ENCODE results near the gene F2. TPM values are rescaled to one million over a fixed set of nuclear protein-coding genes. Genes with fewer than 3 reads are reported as not detected.
"Not testable (repeated sequence)": the region's sequence is repeated elsewhere in the genome, so short reads cannot be mapped to it uniquely, and the experiment has no call there.

The F2 gene
- not detected for total RNA-seq
- long read RNA-seq = 0 reads

DNA sequence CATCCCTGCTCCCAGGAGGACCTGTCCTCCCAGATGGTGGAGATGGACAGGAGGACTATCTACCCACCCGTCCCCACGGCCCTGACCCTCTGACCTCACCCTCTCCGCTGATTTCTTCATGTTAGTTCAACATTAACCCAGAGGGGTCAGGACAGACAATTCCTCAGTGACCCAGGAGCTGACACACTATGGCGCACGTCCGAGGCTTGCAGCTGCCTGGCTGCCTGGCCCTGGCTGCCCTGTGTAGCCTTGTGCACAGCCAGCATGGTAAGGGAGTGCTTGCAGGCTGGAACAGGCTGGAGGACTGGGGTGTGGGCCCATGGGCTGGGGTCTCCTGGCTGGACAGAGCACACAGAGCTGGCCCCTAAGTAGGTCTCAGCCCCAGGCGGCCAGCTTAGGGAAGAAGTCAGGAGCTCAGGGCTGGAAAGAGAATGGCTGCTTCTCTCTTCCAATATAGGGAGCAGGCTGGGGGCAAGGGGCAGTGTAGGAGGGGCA lies at the start of gene F2:
Gene F2, plus strand, starts transcription at position 166 of the 495 bp plus-strand sequence. Its CDS starts 23 bp downstream, at position 189.
- intact Hi-C loops (cut with DNase I) = no loop called here
- no peak for DNase-seq (ENCODE audit: low spot score)

- intact Hi-C loops (cut with DNase I) = no loop called here
- peak; percentile 71 for DNase-seq (ENCODE audit: low spot score)
Observed at GRCh38 chr11:46669711-46670139, 49.3 kb upstream of the F2 start.

DNA sequence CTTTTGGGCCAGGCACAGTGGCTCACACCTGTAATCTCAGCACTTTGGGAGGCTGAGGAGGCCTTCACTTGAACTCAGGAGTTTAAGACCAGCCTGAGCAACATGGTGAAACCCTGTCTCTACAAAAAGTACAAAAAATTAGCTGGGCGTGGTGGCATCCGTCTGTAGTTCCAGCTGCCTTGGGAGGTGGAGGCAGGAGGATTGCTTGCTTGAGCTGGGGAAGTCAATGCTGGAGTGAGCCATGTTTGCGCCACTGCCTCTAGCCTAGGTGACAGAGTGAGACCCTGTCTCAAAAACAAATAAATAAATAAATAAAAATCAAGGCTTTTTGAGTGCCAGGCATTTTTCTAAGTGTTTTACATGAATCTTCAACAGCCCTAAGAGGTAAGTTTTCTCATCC lies 48.5 kb upstream of the F2 start:
- intact Hi-C loops (cut with DNase I) = not testable (repeated sequence)
- DNase-seq (ENCODE audit: low spot score) = peak; percentile 12

GRCh38 chr11:46671958-46672315 lies 47.1 kb upstream of the F2 start:
- intact Hi-C loops (cut with DNase I) = no loop called here
- peak; percentile 20 for DNase-seq (ENCODE audit: low spot score)

GRCh38 chr11:46672381-46672839 lies 46.6 kb upstream of the F2 start:
- DNase-seq (ENCODE audit: low spot score) = no peak
- intact Hi-C loops (cut with DNase I) = no loop called here

- intact Hi-C loops (cut with DNase I) = no loop called here
- peak; percentile 62 for DNase-seq (ENCODE audit: low spot score)
Observed at GRCh38 chr11:46673713-46674462, 45.1 kb upstream of the F2 start.

- intact Hi-C loops (cut with DNase I) = no loop called here
- DNase-seq (ENCODE audit: low spot score) = peak; percentile 17
Observed at GRCh38 chr11:46674463-46675287, 44.3 kb upstream of the F2 start.

- intact Hi-C loops (cut with DNase I) = no loop called here
Observed at GRCh38 chr11:46675288-46675851, 43.6 kb upstream of the F2 start.

GRCh38 chr11:46675949-46676348 lies 43.1 kb upstream of the F2 start:
- DNase-seq (ENCODE audit: low spot score) = no peak
- intact Hi-C loops (cut with DNase I) = no loop called here

More at GRCh38 chr11:46675288-46675851, 43.6 kb upstream of the F2 start:
- no peak for DNase-seq (ENCODE audit: low spot score)

DNA sequence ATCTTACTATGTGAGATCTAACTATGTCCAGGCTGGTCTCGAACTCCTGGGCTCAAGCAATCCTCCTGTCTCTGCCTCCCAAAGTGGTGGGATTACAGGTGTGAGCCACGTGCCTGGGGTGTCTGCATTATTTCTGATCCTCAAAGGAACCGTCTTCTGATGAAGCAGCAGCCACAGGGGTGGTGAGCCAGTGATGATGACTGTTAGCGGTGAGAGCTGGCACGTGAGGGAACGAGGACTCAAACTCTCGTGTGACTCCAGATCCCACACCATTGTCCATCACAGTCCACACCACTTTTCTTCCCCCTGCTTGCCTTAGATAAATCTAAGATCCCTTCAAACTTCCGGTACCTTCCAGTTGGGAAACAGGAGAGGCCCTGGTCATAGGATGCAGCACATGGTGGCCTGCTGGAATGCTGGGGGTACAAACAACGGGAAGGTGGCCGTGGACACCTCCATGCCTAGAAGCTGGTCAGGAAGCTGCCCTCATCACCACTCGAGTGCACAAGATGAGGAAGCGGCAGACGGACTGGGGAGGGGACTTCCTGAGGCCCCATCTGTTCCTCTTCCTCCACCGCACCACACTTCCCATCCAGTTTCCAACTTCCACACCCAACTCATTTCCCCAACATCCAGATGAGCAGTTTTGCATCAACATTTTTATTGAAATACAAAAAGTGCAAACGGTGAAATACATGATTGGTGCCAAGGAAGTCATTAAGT lies 42.4 kb upstream of the F2 start:
- peak; percentile 90 for DNase-seq (ENCODE audit: low spot score)
- intact Hi-C loops (cut with DNase I) = no loop called here

DNA sequence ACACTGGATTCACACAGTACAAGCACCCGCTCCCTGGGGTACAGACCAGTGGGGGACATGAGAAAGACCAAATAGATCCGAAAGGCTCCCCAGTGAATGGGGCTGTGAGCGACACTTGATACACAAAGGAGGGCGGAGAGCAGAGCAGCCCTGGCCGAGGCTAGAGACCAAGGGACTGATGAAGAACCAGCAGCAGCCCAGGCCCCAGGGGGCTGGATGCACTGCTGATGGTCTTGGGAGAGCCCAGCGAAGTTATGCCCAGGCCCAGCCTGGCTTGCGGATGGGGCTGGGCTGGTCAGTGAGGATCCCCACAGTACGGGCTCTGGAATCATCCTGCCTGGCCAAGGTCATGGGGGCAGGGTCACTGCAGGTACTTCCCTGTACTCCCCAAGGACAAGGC lies 41.8 kb upstream of the F2 start:
- intact Hi-C loops (cut with DNase I) = no loop called here
- DNase-seq (ENCODE audit: low spot score) = no peak

GRCh38 chr11:46677991-46678740 lies 40.8 kb upstream of the F2 start:
- DNase-seq (ENCODE audit: low spot score) = no peak
- intact Hi-C loops (cut with DNase I) = no loop called here

DNA sequence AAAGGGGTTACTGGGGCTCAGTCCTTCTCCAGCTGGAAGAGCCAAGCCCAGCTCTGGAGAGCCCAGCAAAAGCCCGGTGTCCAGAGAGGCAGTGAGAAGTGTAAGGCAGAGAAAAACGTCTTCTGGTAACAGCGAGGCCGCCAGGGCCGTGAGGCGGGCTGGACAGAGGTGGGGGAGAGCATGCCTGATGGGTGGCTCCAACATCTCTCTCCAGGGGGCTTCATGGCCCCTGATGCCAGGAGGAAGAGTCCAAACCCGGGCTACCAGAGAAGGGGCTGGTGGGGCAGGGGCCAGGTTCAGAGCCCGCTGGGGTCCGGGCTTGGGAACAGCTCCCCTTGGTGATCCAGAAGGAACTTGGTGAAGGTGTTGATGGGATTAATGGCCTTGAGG lies 40.3 kb upstream of the F2 start:
- no peak for DNase-seq (ENCODE audit: low spot score)
- intact Hi-C loops (cut with DNase I) = no loop called here

DNA sequence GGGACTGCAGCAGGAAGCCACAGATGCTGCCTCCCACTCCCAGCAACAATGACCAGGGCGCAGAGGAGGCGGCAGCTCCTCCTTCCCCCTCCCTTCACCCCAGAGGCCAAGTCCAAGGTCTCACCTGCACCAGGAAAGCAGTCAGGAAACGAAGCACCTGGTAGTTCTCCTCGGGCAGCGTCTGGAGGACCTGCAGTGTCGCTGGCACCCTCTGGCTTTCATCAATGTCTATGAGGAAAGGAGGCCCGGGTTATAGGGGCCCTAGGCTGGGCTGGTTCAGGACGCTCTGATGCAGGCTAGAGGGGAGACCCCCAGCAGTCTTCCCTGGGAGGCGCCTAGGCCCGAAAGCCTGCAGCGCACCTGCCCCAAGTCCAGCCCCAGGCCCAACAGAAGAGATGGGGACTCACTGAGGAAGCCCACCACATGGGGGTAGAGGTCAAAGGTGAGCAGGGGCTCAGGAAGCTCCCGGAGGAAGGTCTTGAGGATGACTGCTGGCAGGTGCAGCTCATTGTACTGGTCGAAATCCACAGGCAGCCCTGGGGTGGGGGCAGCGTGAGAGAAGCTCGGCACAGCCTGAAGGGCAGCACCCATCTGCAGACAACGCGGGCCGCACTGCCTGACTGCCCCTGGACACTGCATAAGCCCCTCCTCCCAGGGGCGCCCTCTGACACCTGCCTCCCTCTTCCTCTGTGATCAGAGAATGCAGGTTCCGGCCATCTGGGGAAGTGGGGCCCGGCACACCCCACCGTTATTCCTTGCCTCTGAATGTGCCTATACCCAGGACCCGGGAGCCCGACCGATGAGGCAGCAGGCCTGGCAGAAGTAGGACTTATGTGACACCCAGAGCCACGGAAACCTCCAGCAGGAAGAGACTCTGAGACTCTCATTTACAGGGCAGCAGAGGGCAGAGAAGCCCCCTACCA lies 39.5 kb upstream of the F2 start:
- DNase-seq (ENCODE audit: low spot score) = no peak
- intact Hi-C loops (cut with DNase I) = no loop called here

GRCh38 chr11:46680164-46680760 lies 38.8 kb upstream of the F2 start:
- intact Hi-C loops (cut with DNase I) = no loop called here
- DNase-seq (ENCODE audit: low spot score) = no peak

- DNase-seq (ENCODE audit: low spot score) = no peak
- intact Hi-C loops (cut with DNase I) = no loop called here
Observed at GRCh38 chr11:46680815-46681214, 38.2 kb upstream of the F2 start.

DNA sequence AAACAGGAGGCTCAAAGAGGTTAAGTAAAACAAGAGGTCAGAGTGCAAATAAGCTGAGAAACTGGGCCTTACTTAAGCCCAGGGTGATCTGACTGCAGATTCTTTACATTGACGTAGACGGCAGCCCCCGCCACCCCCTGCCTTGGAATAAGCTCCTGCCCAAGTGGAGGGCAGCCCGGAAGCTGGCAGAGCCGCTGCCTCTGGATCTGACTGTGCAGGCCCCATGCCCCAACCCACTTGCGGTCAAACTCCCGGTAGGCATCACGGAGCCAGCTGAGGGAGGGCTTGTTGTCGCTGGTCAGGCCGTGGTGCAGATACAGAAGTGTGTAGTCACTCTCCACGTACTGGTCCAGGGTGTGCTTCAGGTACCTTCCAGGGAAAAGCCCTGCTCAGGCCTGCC lies 37.2 kb upstream of the F2 start:
- intact Hi-C loops (cut with DNase I) = no loop called here
- no peak for DNase-seq (ENCODE audit: low spot score)
